GM21529 (cell line): ENCODE data around the gene LUC7L.
"Not testable (repeated sequence)": the region's sequence is repeated elsewhere in the genome, so short reads cannot be mapped to it uniquely, and the experiment has no call there.

Experiments used
- ATAC-seq: cut with Tn5 transposase; IDR thresholded peaks from one replicate; pipeline ENCODE4 v1.9.1; 2021; ENCODE audit not compliant: unreplicated experiment

The LUC7L gene

GRCh38 chr16:167122-167690, 62.0 kb downstream of the LUC7L start:
- no peak for ATAC-seq

- ATAC-seq: no peak
Observed at GRCh38 chr16:166375-167121, 62.7 kb downstream of the LUC7L start.

GRCh38 chr16:165539-166374, 63.5 kb downstream of the LUC7L start, which contains the start of gene HBM:
TSS of gene HBM (plus strand) at chr16:165978. CDS start at chr16:165998, 20 bp downstream.
- ATAC-seq: no peak

GRCh38 chr16:164827-165538, 64.3 kb downstream of the LUC7L start:
- no peak for ATAC-seq

- ATAC-seq: not testable (repeated sequence)
Observed at GRCh38 chr16:164134-164823, 65.0 kb downstream of the LUC7L start.

- not testable (repeated sequence) for ATAC-seq
Observed at GRCh38 chr16:163696-164095, 65.6 kb downstream of the LUC7L start.

- ATAC-seq: not testable (repeated sequence)
Observed at GRCh38 chr16:163139-163538, 66.1 kb downstream of the LUC7L start.

- ATAC-seq: no peak
Observed at GRCh38 chr16:162271-162991, 66.8 kb downstream of the LUC7L start.

- no peak for ATAC-seq
Observed at GRCh38 chr16:160691-161190, 68.5 kb downstream of the LUC7L start.

GRCh38 chr16:160242-160641, 69.0 kb downstream of the LUC7L start:
- not testable (repeated sequence) for ATAC-seq

GRCh38 chr16:159136-159849, 70.0 kb downstream of the LUC7L start:
- no peak for ATAC-seq

- ATAC-seq: no peak
Observed at GRCh38 chr16:155031-155398, 74.2 kb downstream of the LUC7L start.

GRCh38 chr16:154217-155030, 74.8 kb downstream of the LUC7L start:
- ATAC-seq: no peak

- ATAC-seq: not testable (repeated sequence)
Observed at GRCh38 chr16:153550-154216, 75.6 kb downstream of the LUC7L start.

- ATAC-seq: not testable (repeated sequence)
Observed at GRCh38 chr16:153129-153521, 76.1 kb downstream of the LUC7L start.

- ATAC-seq: no peak
Observed at GRCh38 chr16:152141-153128, 76.8 kb downstream of the LUC7L start, which contains the start of gene HBZ. TSS of gene HBZ (plus strand) at chr16:152644. CDS start at chr16:152910, 266 bp downstream.
